HUES6 (cell line): ENCODE measurements around the gene ITPRIP.

ENCODE experiments used
- H3K27ac ChIP-seq: 2 replicates; pipeline ENCODE4 v1.7.0; 2013; ENCODE audit warnings: low read depth, mild to moderate bottlenecking, low read length, inconsistent platforms
- H3K27me3 ChIP-seq: 2 replicates; pipeline ENCODE4 v1.6.1; 2013; ENCODE audit warnings: low read length; ENCODE audit not compliant: control insufficient read depth, insufficient read depth
- H3K36me3 ChIP-seq: 2 replicates; pipeline ENCODE4 v1.6.1; 2013; ENCODE audit warnings: low read length; ENCODE audit not compliant: control insufficient read depth, insufficient read depth
- H3K4me1 ChIP-seq: 2 replicates; pipeline ENCODE4 v1.6.1; 2013; ENCODE audit warnings: low read length; ENCODE audit not compliant: control insufficient read depth, insufficient read depth
- H3K4me3 ChIP-seq: 2 replicates; pipeline ENCODE4 v1.5.1; 2013; ENCODE audit warnings: low read depth, low read length
- H3K9ac ChIP-seq: one replicate; pipeline ENCODE4 v1.6.1; 2013; ENCODE audit warnings: mild to moderate bottlenecking, low read length
- H3K9me3 ChIP-seq: 2 replicates; pipeline ENCODE4 v1.6.1; 2013; ENCODE audit warnings: low read depth, low read length; ENCODE audit not compliant: control insufficient read depth, insufficient read depth

The ITPRIP gene

DNA sequence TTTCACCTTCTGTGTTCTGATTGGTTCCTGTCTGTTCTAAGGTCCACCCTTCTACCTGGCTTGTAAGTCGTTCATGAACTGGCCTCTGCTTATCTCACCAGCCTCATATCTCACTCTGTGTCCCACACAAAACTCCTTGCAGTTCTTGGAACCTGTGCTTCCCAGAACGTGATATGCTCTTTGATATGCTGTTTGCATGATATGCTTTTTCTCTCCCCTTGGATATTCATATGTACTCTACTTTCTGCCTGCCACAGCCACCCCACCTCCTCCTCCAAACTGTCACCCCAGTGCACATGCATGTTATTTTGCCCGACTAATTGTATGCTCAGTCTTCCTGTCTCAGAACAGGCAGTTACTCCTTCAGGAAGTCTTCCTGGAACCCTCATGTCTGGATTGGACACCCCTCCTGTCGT is 1.9 kb upstream of the ITPRIP start:
- H3K27ac ChIP-seq: no peak overlapping the region

GRCh38 chr10:104339469-104340110 is 1.3 kb upstream of the ITPRIP start:
- H3K36me3 ChIP-seq: no peaks in the 10 kb centered on the region
- H3K4me1 ChIP-seq: peaks cover 46% of the 10 kb centered on the region
- peak overlapping the region; percentile 94 for H3K9ac ChIP-seq
- H3K27me3 ChIP-seq: no peaks in the 10 kb centered on the region
- no peak overlapping the region for H3K27ac ChIP-seq
- peak overlapping the region; percentile 82 for H3K4me3 ChIP-seq
- no peaks in the 10 kb centered on the region for H3K9me3 ChIP-seq

More for the DNA sequence above, 1.9 kb upstream of the ITPRIP start:
- no peaks in the 10 kb centered on the region for H3K36me3 ChIP-seq
- peak overlapping the region; percentile 4; the same call in 1 of the 2 replicates for H3K4me3 ChIP-seq
- peaks cover 41% of the 10 kb centered on the region for H3K4me1 ChIP-seq
- H3K9me3 ChIP-seq: no peaks in the 10 kb centered on the region
- no peaks in the 10 kb centered on the region for H3K27me3 ChIP-seq
- no peak overlapping the region for H3K9ac ChIP-seq

- Histone ChIP-seq H3K36me3 (no peaks in the 10 kb centered on the region), H3K9ac (peak overlapping the region; percentile 94), H3K9me3 (no peaks in the 10 kb centered on the region), H3K4me3 (peak overlapping the region; percentile 82), H3K4me1 (peaks cover 61% of the 10 kb centered on the region), H3K27ac (peak overlapping the region; percentile 95), H3K27me3 (no peaks in the 10 kb centered on the region)
These were observed 712 bp downstream of the ITPRIP start for GRCh38 chr10:104337521-104337984.

GRCh38 chr10:104336821-104337467 is 1.3 kb downstream of the ITPRIP start:
- H3K9ac ChIP-seq: peak overlapping the region; percentile 65
- peaks cover 67% of the 10 kb centered on the region for H3K4me1 ChIP-seq
- no peak overlapping the region for H3K27ac ChIP-seq
- peak overlapping the region; percentile 82 for H3K4me3 ChIP-seq
- no peaks in the 10 kb centered on the region for H3K36me3 ChIP-seq
- no peaks in the 10 kb centered on the region for H3K9me3 ChIP-seq
- H3K27me3 ChIP-seq: no peaks in the 10 kb centered on the region

- H3K9ac ChIP-seq: no peak overlapping the region
- H3K4me1 ChIP-seq: peaks cover 78% of the 10 kb centered on the region
- no peaks in the 10 kb centered on the region for H3K27me3 ChIP-seq
- no peak overlapping the region for H3K27ac ChIP-seq
- H3K9me3 ChIP-seq: no peaks in the 10 kb centered on the region
- H3K36me3 ChIP-seq: no peaks in the 10 kb centered on the region
- H3K4me3 ChIP-seq: no peak overlapping the region
These were observed 3.2 kb downstream of the ITPRIP start for GRCh38 chr10:104334965-104335650.

DNA sequence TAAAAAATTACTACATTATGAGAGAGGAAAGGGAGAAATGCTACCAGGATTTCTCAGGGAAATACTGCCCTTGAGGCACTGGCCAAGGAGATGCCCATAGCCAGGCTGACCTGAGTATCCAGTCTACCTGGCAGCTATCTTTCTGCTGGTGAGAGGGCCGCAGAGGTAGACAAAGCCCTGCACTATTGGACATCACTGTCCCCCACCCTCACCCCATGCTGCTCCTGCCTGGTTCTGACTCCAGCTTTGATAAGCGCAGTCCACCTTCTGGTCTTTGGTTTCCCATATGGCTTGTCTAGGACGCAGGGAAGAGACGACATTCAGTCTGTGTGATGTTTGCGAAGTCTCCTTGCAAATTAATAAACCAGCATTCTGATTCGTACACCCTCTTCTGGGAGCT is 3.7 kb downstream of the ITPRIP start:
- Histone ChIP-seq H3K9ac (no peak overlapping the region), H3K36me3 (no peaks in the 10 kb centered on the region), H3K9me3 (no peaks in the 10 kb centered on the region), H3K27ac (no peak overlapping the region), H3K4me3 (no peak overlapping the region), H3K27me3 (no peaks in the 10 kb centered on the region), H3K4me1 (peaks cover 78% of the 10 kb centered on the region)

DNA sequence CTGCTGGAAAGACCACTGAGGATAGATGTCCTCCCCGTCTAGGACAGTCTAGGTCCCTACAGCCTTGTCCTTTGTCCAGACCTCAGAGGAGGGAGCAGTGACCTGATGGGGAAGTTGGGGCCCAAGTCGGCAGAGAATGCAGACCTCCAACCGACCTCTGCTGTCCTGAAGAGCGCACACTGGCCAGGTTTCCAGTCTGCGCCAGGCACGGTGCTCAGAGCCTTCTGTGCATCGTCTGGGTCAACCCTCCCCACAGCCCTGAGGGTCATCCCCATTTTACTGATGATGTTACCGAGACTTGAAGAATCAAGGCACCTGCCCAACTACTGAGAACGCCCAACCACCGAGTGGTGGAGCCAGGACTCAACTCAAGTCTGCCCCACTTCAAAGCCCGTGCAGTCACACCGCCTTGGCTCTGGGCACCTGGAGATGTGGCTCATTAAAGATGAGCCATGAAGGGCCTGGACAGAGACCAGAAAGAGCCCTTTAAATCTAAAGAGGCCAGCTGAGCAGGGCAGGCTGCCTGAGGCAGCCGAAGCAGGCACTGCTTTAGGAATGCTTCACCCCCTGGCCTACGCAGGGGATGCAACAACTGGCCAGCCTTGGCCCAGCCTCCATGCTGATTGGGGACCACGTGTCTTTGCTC is 4.4 kb downstream of the ITPRIP start:
- Histone ChIP-seq H3K9me3 (no peaks in the 10 kb centered on the region), H3K4me3 (no peak overlapping the region), H3K9ac (no peak overlapping the region), H3K4me1 (peaks cover 80% of the 10 kb centered on the region), H3K27me3 (no peaks in the 10 kb centered on the region), H3K36me3 (no peaks in the 10 kb centered on the region), H3K27ac (no peak overlapping the region)

- no peak overlapping the region for H3K4me3 ChIP-seq
- no peak overlapping the region for H3K27ac ChIP-seq
- no peaks in the 10 kb centered on the region for H3K9me3 ChIP-seq
- H3K27me3 ChIP-seq: no peaks in the 10 kb centered on the region
- H3K36me3 ChIP-seq: no peaks in the 10 kb centered on the region
- peak overlapping the region; percentile 18 for H3K9ac ChIP-seq
- peaks cover 87% of the 10 kb centered on the region for H3K4me1 ChIP-seq
These were observed 5.1 kb downstream of the ITPRIP start for GRCh38 chr10:104333032-104333727.

DNA sequence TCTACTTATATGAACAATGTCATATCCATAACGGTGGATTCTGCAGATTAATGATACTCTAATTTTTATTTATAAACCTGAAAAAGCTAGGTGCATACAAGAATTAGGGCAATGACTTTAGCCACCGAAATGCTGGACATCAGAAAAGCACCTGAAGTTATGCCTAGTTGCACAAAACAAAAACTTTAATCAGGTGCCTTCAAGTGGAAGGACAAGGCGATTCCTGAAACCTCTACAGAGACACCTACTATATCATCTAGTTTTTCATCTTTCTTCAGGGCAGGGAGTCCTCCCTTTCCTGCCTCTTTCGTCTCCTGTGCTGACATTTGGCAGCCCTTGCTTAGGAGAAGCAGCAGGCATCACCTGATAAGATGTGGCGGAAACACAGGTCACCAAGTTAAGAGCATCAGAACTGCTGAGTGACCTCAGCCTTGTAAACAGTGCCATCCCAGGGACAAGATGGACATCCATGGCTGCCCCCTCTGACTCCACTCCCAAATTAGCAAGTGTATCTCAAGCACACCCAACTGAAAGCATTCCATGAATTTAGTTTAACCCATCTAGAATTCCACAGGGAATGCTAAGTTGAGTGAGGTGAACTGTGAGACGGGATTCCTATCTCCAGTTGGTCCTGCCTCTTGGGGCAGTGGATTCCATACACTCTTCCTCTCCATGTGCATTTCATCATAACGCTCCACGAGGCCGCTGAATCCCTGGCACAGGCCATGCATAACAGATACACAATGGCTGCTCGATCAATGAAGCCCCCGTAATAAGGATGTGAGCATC is 5.8 kb downstream of the ITPRIP start:
- Histone ChIP-seq H3K9me3 (no peaks in the 10 kb centered on the region), H3K27me3 (no peaks in the 10 kb centered on the region), H3K4me1 (peaks cover 94% of the 10 kb centered on the region), H3K4me3 (no peak overlapping the region), H3K27ac (no peak overlapping the region), H3K36me3 (no peaks in the 10 kb centered on the region), H3K9ac (no peak overlapping the region)
